H9 (cell line): ENCODE data around the gene SLC22A3. TPM values are rescaled to one million over a fixed set of nuclear protein-coding genes. Genes with fewer than 3 reads are reported as not detected.

ENCODE experiments used
- DNase-seq: peaks from one replicate; pipeline ENCODE4 v3.0.0-alpha.2; 2017
- H2AFZ ChIP-seq: one replicate; pipeline ENCODE4 v1.6.1; 2013; ENCODE audit warnings: mild to moderate bottlenecking, low read length, control low read depth, moderate library complexity
- H2AK5ac ChIP-seq: 2 replicates; pipeline ENCODE4 v1.6.1; 2013; ENCODE audit warnings: low read length, control low read depth, mixed read lengths; ENCODE audit not compliant: insufficient read length
- H2BK120ac ChIP-seq: one replicate; pipeline ENCODE4 v1.6.1; 2013; ENCODE audit warnings: low read depth, mild to moderate bottlenecking, low read length, control low read depth, inconsistent platforms; ENCODE audit not compliant: poor library complexity, severe bottlenecking
- H2BK12ac ChIP-seq: 2 replicates; pipeline ENCODE4 v1.6.1; 2013; ENCODE audit warnings: low read length, control low read depth, mixed read lengths, low read depth; ENCODE audit not compliant: insufficient read length
- H2BK15ac ChIP-seq: 2 replicates; pipeline ENCODE4 v1.6.1; 2013; ENCODE audit warnings: low read depth, low read length, control low read depth
- H2BK20ac ChIP-seq: one replicate; pipeline ENCODE4 v1.6.1; 2013; ENCODE audit warnings: low read depth, mild to moderate bottlenecking, low read length, control low read depth, inconsistent platforms; ENCODE audit not compliant: poor library complexity, severe bottlenecking
- H2BK5ac ChIP-seq: 2 replicates; pipeline ENCODE4 v1.6.1; 2013; ENCODE audit warnings: low read length, control low read depth, mixed read lengths; ENCODE audit not compliant: insufficient read length
- H3K14ac ChIP-seq: 2 replicates; pipeline ENCODE4 v1.6.1; 2013; ENCODE audit warnings: low read length, control low read depth; ENCODE audit not compliant: insufficient read depth
- H3K18ac ChIP-seq: 2 replicates; pipeline ENCODE4 v1.6.1; 2013; ENCODE audit warnings: low read depth, mild to moderate bottlenecking, mixed read lengths, low read length, control low read depth; ENCODE audit not compliant: insufficient read length
- H3K23ac ChIP-seq: 2 replicates; pipeline ENCODE4 v1.6.1; 2013; ENCODE audit warnings: low read length, control low read depth, mixed read lengths, low read depth; ENCODE audit not compliant: insufficient read length
- H3K23me2 ChIP-seq: 2 replicates; pipeline ENCODE4 v1.6.1; 2013; ENCODE audit warnings: low read depth, mild to moderate bottlenecking, mixed read lengths, low read length, control low read depth; ENCODE audit not compliant: insufficient read length, poor library complexity, severe bottlenecking
- H3K27ac ChIP-seq: 2 replicates; pipeline ENCODE4 v1.5.1; 2013; ENCODE audit warnings: low read length, control low read depth, mixed read lengths, low read depth; ENCODE audit not compliant: insufficient read length
- H3K27me3 ChIP-seq: 2 replicates; pipeline ENCODE4 v1.6.1; 2013; ENCODE audit warnings: low read length, control low read depth, inconsistent platforms; ENCODE audit not compliant: insufficient read depth
- H3K4ac ChIP-seq: 2 replicates; pipeline ENCODE4 v1.6.1; 2013; ENCODE audit warnings: low read depth, mild to moderate bottlenecking, control low read depth, inconsistent platforms, low read length, moderate library complexity
- H3K4me1 ChIP-seq: 2 replicates; pipeline ENCODE4 v1.6.1; 2013; ENCODE audit warnings: low read length, control low read depth, inconsistent platforms; ENCODE audit not compliant: insufficient read depth
- H3K4me2 ChIP-seq: 2 replicates; pipeline ENCODE4 v1.6.1; 2013; ENCODE audit warnings: low read length, control low read depth, mixed read lengths; ENCODE audit not compliant: insufficient read length, insufficient read depth
- H3K56ac ChIP-seq: 2 replicates; pipeline ENCODE4 v1.6.1; 2013; ENCODE audit warnings: low read depth, mild to moderate bottlenecking, mixed read lengths, low read length, control low read depth; ENCODE audit not compliant: insufficient read length
- H3K79me1 ChIP-seq: 2 replicates; pipeline ENCODE4 v1.6.1; 2013; ENCODE audit warnings: low read depth, mild to moderate bottlenecking, moderate library complexity, low read length, control low read depth, inconsistent platforms; ENCODE audit not compliant: insufficient read depth, poor library complexity, severe bottlenecking
- H3K79me2 ChIP-seq: 2 replicates; pipeline ENCODE4 v1.6.1; 2013; ENCODE audit warnings: low read length, control low read depth, inconsistent platforms; ENCODE audit not compliant: insufficient read depth
- H3K9ac ChIP-seq: 2 replicates; pipeline ENCODE4 v1.6.1; 2013; ENCODE audit warnings: low read length, control low read depth, mixed read lengths; ENCODE audit not compliant: insufficient read length; ENCODE audit errors: extremely low read depth
- H3K9me3 ChIP-seq: one replicate; pipeline ENCODE4 v1.6.1; 2013; ENCODE audit warnings: low read depth, low read length, inconsistent platforms; ENCODE audit not compliant: control insufficient read depth
- H3T11ph ChIP-seq: one replicate; pipeline ENCODE4 v1.6.1; 2013; ENCODE audit warnings: mild to moderate bottlenecking, low read length, control low read depth, inconsistent platforms
- H4K20me1 ChIP-seq: one replicate; pipeline ENCODE4 v1.6.1; 2013; ENCODE audit not compliant: control insufficient read depth, insufficient read length, insufficient read depth
- H4K5ac ChIP-seq: 2 replicates; pipeline ENCODE4 v1.6.1; 2013; ENCODE audit warnings: low read depth, mild to moderate bottlenecking, mixed read lengths, low read length, control low read depth; ENCODE audit not compliant: insufficient read length
- H4K8ac ChIP-seq: replicated peaks from 2 replicates; pipeline ENCODE4 v1.6.1; 2013; ENCODE audit warnings: low read length, control low read depth, mixed read lengths, low read depth; ENCODE audit not compliant: insufficient read length
- H4K91ac ChIP-seq: 2 replicates; pipeline ENCODE4 v1.6.1; 2013; ENCODE audit warnings: low read depth, mild to moderate bottlenecking, moderate library complexity, mixed read lengths, low read length, control low read depth; ENCODE audit not compliant: insufficient read length
- H3K27ac Mint-ChIP-seq, 3 experiments: 2 replicates in 2 of 3; 3 replicates in 1 of 3; pipeline ENCODE4 v1.8.0; 2020 to 2021; ENCODE audit warnings: mixed read lengths in 3 of 3, mild to moderate bottlenecking in 1 of 3, moderate library complexity in 1 of 3
- H3K27me3 Mint-ChIP-seq: 2 replicates; pipeline ENCODE4 v1.8.0; 2021; ENCODE audit warnings: low read depth, mild to moderate bottlenecking, moderate library complexity, mixed read lengths
- H3K36me3 Mint-ChIP-seq, 3 experiments: 2 replicates in 2 of 3; 3 replicates in 1 of 3; pipeline ENCODE4 v1.8.0; 2020 to 2021; ENCODE audit warnings: low read depth in 3 of 3, mixed read lengths in 3 of 3; ENCODE audit not compliant: insufficient read depth in 1 of 3
- H3K4me1 Mint-ChIP-seq, 2 experiments: 2 replicates each; pipeline ENCODE4 v1.8.0; 2020; ENCODE audit warnings: mixed read lengths in 2 of 2
- H3K4me3 Mint-ChIP-seq, 2 experiments: 2 replicates in 1 of 2; 3 replicates in 1 of 2; pipeline ENCODE4 v1.8.0; 2020 to 2021; ENCODE audit warnings: mild to moderate bottlenecking in 2 of 2, mixed read lengths in 2 of 2, moderate library complexity in 1 of 2
- H3K9me3 Mint-ChIP-seq, 2 experiments: 2 replicates in 1 of 2; 3 replicates in 1 of 2; pipeline ENCODE4 v1.8.0; 2020; ENCODE audit warnings: mild to moderate bottlenecking in 2 of 2, mixed read lengths in 2 of 2, moderate library complexity in 1 of 2
- WGBS: extraction: QIAGEN DNeasy Blood & Tissue Kit; methylation state at CpG from one replicate; pipeline ENCODE4 v1.1.7; 2013; ENCODE audit warnings: missing lambda C conversion rate, low lambda C conversion rate, mixed read lengths; ENCODE audit not compliant: insufficient read length; ENCODE audit errors: extremely low coverage; 5-methylcytosine and 5-hydroxymethylcytosine counted together
- total RNA-seq: library from RNA; stranded (reverse); gene quantifications from 2 replicates; pipeline ENCODE4 v1.2.1, GENCODE V29; 2021
- TF ChIP-seq, protein P1 (sequence below): fragments of 200-600 bp; sonication (generic); conservative IDR thresholded peaks from 3 replicates; pipeline ENCODE4 v1.8.0; 2021; ENCODE audit warnings: antibody characterized with exemption, mild to moderate bottlenecking

The SLC22A3 gene
- total RNA-seq, 1 experiment from 2014 or later = 2.7 TPM

DNA sequence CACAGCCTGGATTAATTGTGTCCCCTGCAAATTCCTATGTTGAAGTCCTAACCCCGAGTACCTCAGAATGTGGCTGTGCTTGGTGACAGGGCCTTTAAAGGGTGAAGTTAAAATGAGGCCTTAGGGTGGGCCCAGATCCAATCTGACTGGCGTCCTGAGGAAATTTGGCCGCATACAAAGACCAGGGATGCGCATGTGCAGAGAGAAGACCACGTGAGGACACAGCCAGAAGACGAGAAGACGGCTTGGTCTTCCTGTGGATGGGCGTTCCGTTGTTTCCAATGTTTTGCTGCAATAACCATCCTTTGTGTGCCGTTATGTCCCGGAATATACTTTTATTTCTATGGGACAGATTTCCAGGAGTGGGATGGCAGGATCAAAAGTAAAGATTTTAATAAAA lies 48.6 kb upstream of the SLC22A3 start:
- no peak overlapping the region for H3K23ac ChIP-seq
- H3K14ac ChIP-seq = no peak overlapping the region
- H3K4ac ChIP-seq = no peak overlapping the region
- H4K5ac ChIP-seq = no peak overlapping the region
- no peaks in the 10 kb centered on the region for H4K20me1 ChIP-seq
- no peak overlapping the region for H2BK20ac ChIP-seq
- Mint-ChIP-seq H3K4me1 (peaks cover 12 to 28% of the 10 kb centered on the region in 2 experiments), H3K4me3 (no peak overlapping the region), H3K9me3 (peaks cover 16 to 20% of the 10 kb centered on the region in 2 experiments), H3K27ac (no peak overlapping the region), H3K36me3 (peaks cover 10 to 24% (median 11%) of the 10 kb centered on the region in 3 experiments), H3K27me3 (peaks cover 1% of the 10 kb centered on the region; the same call in 1 of the 2 replicates)
- H4K8ac ChIP-seq = no peak overlapping the region
- no peaks in the 10 kb centered on the region for H3K27me3 ChIP-seq
- no peaks in the 10 kb centered on the region for H3K79me1 ChIP-seq
- H3K9me3 ChIP-seq = no peaks in the 10 kb centered on the region
- no peak overlapping the region for H3K56ac ChIP-seq
- H3K79me2 ChIP-seq = no peaks in the 10 kb centered on the region
- H4K91ac ChIP-seq = no peak overlapping the region
- no peak overlapping the region for H3K9ac ChIP-seq
- H2BK5ac ChIP-seq = no peak overlapping the region
- peaks cover 4% of the 10 kb centered on the region for H3K23me2 ChIP-seq
- H2BK15ac ChIP-seq = 0 out of 2 replicates have a peak overlapping the region, but pooled peaks have one; percentile 52
- H2AK5ac ChIP-seq = no peak overlapping the region
- H2BK12ac ChIP-seq = no peak overlapping the region
- H2AFZ ChIP-seq = no peak overlapping the region
- WGBS = no CpG with 5 or more reads among the region's 11 CpGs
- TF ChIP-seq, protein P1, sequence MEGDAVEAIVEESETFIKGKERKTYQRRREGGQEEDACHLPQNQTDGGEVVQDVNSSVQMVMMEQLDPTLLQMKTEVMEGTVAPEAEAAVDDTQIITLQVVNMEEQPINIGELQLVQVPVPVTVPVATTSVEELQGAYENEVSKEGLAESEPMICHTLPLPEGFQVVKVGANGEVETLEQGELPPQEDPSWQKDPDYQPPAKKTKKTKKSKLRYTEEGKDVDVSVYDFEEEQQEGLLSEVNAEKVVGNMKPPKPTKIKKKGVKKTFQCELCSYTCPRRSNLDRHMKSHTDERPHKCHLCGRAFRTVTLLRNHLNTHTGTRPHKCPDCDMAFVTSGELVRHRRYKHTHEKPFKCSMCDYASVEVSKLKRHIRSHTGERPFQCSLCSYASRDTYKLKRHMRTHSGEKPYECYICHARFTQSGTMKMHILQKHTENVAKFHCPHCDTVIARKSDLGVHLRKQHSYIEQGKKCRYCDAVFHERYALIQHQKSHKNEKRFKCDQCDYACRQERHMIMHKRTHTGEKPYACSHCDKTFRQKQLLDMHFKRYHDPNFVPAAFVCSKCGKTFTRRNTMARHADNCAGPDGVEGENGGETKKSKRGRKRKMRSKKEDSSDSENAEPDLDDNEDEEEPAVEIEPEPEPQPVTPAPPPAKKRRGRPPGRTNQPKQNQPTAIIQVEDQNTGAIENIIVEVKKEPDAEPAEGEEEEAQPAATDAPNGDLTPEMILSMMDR = no peak
- H3K4me1 ChIP-seq = peaks cover 2% of the 10 kb centered on the region; the same call in 1 of the 2 replicates
- DNase-seq = no peak
- no peak overlapping the region for H3K4me2 ChIP-seq
- no peak overlapping the region for H3K18ac ChIP-seq
- no peak overlapping the region for H3K27ac ChIP-seq
- no peak overlapping the region for H3T11ph ChIP-seq
- H2BK120ac ChIP-seq = no peak overlapping the region
